HT-29 (cell line): ENCODE measurements around the gene MYO3A. TPM values are rescaled to one million over a fixed set of nuclear protein-coding genes. Genes with fewer than 3 reads are reported as not detected.

Source experiments
- DNase-seq: peaks from one replicate; pipeline ENCODE4 v3.0.0-alpha.2; 2015; ENCODE audit warnings: low spot score
- total RNA-seq: library from RNA; depleted of rRNA; stranded (reverse); fragments of >200 nt; shearing (Covaris generic); gene quantifications from 2 replicates; pipeline ENCODE4 v1.2.3, GENCODE V29; 2014

MYO3A gene
- total RNA-seq, 1 experiment from 2014 or later = not detected

DNA sequence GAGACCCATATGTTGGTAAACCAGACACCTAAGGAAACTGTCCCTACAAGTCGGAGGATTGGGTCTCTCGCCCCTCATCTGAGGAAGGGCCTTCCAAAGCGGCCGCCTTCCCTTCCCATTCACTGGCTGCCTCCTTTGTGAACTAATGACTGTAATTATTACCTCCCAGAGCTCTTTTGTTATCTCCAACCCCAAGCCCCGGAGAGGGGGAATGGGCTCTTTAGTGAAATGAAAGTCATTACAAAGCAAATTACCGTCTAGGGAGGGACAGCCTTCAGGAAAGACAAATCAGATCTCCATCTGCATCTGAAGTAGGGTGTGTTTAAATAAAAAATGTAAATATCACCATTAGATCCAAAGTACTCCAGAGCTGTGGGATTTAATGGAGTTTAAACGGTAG is 280.0 kb downstream of the MYO3A start:
- no peak for DNase-seq

DNA sequence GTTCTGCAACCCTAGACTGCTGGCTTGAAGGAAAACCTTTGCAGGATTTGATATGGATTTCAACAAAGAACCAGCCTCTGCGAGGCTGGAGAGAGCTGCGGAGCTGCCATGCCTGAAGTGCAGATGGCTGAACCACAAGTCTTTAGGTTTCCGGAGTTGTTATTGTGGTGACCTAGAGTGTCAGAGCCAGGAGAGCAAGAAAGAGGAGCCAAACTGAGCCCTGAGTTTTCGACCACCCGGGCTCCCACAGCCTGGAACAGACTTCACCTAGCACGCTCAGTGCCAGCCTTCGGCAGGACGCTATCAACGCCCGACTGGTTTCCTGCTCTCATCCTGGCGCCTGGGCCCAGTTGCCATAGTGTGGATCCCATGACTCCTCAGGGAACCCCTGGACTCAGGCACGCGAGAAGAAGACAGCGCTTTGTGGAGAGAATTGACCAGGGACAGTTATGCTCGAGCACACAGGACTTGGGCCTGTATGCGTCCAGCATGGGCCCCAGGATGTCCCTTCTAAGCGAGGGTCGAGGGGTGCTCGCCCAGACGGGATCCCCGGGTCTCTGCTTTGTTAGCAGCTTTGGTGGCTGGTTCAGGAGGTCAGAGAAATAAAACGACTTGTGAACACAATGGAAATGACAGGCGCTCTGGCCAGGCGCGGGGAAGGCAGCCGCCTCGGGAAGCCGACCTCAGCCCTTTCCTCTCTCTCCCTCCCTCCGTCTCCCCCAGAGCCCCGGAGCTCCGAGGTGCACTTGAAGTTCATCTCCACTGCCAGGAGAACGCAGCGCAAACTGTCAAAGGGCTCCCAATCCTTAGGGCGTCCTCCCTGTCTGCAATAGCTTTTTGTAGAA is 280.7 kb downstream of the MYO3A start:
- DNase-seq = no peak

DNA sequence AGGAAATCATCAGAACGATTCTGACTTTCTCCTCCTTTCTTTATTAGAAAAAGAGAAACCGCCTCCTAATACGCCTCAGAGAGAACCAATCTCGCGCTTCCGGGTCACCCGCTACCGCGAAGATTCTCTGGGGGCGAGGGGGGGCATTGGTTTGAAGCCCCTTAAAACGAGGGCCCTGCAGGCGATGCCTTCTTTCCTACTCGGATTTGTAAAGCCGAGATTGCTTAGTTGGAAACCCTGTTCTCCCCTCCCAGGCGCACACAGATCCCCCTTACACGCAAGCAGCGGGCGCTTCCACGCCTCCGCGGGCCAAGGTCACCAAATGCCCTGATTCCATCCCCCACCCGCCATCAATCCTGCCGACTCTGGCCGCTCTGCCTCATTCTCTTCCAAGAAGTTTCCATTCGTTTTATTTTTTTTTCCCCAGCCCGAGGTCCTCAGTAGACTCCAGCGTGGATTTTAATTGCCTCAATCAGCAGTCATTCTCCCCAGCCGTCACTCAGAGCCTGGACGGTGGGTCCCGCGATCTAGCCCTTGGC is 281.4 kb downstream of the MYO3A start:
- no peak for DNase-seq

DNA sequence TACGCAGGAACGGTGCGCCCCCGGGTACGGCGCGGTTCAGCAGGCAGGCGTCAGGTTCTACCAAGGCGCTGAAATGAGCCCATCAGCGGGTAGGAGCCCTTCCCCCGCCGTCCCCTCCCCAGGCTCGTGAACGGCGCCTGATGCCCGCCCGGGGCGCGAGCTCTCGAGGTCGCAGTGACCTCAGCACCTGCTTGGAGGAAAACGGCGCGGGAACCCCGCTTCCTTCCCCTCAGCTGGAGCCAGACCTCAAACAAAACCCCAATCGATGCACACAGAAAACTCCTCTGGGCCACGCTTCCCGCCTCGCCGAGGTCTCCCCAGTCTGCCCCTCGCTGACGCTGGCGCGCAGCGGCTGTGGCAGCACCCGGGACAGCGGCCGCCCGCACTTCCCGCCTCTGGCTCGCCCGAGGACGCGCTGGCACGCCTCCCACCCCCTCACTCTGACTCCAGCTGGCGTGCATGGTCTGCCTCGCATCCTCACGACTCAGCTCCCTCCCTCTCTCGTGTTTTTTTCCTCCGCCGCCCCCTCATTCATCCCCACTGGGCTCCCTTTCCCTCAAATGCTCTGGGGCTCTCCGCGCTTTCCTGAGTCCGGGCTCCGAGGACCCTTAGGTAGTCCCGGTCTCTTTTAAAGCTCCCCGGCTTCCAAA is 282.0 kb downstream of the MYO3A start:
- no peak for DNase-seq

DNA sequence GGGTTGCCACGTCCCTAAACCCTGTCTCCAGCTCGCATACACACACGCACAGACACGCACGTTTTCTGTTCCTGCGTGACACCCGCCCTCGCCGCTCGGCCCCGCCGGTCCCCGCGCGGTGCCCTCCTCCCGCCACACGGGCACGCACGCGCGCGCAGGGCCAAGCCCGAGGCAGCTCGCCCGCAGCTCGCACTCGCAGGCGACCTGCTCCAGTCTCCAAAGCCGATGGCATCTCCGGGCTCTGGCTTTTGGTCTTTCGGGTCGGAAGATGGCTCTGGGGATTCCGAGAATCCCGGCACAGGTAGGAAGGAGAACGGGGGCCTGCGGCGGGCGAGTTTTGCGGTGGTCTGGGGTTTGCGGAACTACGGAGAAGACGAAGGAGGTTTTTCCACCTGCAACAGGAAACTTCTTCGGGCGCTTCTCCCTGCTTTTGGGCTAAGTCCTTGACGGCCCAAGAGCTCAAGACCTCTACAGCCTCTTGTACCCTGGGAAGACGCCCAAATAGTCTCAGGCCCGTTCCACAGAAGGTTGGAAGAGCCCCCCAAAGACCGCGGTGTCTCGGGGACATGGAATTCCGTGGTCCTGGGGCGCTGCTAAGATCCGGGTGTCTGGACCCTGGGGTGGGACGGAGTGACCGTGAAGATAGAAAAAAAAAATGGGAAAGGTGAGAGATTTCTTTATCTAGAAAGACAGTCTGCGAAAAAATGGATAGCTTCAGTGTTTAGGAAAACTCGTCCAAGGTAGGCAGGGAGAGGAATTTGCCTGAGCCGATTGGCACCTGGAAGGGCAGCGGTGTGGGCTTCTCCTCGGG is 282.8 kb downstream of the MYO3A start, which contains the start of gene GAD2:
Gene GAD2 (plus strand): TSS at position 190 of the 811 bp plus-strand sequence. CDS start 36 bp downstream, at position 226.
- DNase-seq = no peak

DNA sequence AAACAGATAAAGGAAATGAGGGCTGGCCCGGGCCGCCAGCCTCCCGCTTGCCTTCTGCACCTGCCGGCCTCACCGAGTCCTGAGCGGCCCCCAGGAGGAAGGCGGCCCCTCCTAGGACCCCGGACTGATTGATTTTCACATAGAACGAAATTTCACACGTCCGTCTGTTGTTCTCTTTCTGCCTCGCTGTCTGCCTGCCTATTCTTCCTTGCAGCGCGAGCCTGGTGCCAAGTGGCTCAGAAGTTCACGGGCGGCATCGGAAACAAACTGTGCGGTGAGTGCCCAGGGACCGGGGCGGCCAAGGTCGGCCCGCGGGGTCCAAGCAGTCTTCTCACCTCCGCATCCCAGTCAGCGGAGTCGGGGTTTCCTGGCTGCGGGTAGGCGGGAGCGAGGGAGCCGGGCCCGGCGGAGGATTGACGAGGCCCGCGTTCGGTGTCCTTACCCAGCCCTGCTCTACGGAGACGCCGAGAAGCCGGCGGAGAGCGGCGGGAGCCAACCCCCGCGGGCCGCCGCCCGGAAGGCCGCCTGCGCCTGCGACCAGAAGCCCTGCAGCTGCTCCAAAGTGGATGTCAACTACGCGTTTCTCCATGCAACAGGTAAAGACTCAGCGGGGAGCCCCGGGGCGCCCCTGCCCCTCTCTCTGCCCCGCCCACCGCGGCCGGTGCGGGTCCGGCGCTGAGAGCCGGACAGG is 283.5 kb downstream of the MYO3A start:
- DNase-seq = no peak

DNA sequence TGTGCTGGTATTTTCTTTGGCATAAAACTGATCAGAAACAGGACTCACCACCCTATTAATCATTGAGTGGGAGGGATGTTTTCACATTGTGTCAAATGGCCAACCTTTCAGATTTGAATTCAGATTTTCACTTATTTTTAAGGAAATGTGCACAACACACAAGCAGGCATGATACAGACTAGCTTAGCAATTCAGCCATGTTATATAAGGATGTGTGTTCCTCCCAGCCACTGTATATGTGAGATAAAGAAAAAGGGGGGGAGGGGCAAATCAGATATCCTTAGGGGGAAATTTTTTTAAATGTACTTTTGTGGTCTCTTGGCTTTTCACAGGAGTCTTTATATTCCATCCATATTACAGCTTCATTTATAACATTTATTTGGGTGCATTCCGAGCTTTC is 285.6 kb downstream of the MYO3A start:
- no peak for DNase-seq

DNA sequence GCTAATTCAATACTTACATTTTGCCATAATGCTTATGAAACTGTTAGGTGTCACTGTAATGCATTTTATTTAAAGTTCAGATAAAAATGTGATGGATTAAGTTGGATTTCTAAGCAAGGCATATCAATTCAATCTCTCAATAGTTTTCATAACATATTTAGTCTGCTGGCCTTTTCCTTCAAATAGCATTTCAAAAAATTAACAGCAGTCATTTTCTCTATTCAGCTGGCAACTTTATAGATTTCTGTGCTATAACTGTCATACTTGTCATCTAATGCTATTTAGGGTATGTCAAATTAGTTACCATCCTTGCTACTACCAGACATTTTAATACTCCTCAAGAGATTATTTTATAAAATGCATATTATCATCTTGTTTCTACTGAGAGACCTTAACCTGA is 286.9 kb downstream of the MYO3A start:
- no peak for DNase-seq

DNA sequence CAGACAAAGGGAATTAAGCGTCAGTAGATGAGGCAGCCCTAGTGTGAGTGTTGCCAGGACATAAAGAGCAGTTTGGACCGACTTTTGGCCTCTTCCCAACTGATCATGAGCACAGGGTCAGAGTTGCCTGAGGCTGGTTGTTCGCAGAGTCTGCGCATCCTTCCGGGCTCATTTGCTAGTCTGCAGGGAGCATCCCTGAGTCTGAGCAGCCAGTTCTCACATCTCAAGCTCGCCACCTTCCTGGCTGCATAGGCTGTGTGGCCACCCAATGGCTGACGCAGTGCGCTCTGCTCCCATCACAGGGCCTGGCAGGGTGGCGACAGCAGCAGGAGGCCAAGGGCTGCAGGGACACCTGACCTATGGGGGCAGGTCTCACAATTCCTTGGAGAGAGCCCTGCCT is 287.5 kb downstream of the MYO3A start:
- no peak for DNase-seq

DNA sequence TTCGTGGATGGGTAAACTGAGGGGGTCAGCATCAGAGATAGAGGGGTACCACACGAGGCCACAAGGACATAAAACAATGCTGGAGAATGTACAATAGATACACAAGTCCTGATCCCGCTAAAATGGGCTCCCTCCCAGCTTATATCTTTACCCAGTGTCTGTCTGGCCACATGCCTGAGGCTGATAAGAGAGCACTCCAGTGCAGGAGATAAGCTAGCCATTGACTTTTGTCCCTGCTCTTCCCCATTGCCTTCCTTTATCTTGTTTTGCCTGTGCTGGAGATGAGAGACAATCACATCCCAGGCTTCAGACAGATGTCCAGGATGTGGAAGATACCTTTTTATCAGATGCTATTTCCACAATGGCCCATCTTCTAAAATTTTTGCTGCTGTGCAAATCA is 288.5 kb downstream of the MYO3A start:
- no peak for DNase-seq

DNA sequence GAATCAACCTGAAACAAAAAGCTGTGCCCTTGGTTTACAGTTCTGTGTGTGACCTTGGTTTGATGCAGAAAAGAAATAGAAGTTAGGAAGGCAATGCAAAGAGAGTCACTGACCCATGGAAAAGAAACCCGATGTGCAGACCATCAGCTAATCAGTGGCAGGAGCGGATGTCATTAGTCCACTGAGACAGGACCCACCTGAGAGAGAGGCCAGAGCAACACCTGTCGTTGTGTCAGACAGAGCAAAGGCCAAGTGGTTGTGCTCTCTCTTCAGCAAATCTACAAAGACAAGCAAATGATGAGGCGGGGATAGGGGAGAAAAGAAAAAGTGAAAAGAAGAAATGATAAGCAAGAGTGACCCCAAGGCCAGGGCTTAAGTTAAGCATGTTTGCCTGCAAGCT is 291.3 kb downstream of the MYO3A start:
- no peak for DNase-seq

DNA sequence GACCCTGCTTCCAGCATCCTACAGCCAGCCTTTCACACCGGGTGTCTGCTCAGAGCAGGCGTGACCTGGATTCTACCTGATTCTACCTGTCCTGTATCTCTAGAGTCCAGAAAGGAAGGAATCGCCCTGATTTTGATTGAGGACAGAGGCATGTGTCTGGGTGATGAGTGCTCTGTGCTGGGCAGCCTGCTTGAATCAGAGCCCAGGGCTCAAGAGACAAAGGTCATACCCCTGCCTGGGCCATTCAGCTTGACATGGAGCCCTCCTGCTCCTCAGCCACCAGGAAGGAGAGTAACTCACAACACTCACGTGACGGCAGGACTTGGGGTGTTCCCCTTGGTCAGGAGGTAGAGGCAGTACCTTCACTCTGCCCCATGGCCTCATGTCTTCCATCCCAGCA is 293.8 kb downstream of the MYO3A start:
- no peak for DNase-seq

DNA sequence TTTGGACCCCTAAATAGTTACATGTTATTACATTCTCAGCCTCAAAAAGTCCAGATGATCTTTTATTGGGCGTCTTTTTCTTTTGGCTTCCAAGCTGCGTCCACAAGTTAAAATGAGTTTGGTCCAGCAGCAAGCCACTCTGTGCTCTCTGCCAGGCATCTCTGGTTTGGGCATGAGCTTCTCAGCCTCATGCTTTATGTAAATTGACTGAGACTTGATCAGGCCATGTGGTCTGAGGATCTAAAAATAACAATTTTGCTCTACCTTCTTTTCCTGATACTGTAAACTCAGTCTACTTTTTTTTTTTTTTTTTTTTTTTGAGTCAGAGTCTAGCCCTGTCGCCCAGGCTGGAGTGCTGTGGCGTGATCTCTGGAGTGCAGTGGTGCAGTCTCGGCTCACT is 298.1 kb downstream of the MYO3A start:
- DNase-seq = no peak

DNA sequence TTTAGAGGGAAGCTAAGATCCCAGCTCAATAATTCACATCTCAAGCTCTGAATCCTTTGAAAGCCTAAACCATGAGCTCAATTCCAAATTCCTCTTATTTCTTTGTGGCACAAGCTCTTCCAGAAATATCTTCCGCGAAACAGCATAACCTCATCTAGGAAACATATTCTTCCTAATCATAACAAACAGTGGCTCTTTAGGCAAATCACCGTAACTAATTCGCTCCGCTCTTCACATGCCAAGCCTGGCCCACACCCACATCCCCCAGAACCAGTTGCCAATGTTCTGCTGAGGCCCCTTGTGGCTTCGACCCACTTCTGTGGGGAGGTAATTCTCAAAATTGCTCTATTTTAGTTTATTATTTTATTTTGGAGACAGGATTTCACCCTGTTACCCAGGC is 301.7 kb downstream of the MYO3A start:
- DNase-seq = no peak

DNA sequence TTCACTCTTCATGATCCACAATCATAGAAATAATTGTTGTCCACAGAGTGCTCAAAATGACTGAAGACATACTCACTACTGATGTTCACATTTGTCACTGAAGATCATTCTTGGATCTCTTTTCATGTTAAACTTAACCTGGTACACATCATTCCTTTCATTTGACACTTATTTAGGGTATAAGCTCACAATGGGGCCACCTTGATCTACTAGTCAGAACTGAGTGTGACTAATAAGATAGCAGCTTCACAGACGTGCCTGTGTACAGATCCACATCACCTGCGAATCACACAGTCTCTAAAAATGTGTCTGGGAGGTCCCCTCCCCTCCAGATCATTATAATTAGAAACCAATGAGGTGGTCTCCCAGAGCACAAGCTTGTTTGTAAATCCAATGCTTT is 304.3 kb downstream of the MYO3A start:
- no peak for DNase-seq

DNA sequence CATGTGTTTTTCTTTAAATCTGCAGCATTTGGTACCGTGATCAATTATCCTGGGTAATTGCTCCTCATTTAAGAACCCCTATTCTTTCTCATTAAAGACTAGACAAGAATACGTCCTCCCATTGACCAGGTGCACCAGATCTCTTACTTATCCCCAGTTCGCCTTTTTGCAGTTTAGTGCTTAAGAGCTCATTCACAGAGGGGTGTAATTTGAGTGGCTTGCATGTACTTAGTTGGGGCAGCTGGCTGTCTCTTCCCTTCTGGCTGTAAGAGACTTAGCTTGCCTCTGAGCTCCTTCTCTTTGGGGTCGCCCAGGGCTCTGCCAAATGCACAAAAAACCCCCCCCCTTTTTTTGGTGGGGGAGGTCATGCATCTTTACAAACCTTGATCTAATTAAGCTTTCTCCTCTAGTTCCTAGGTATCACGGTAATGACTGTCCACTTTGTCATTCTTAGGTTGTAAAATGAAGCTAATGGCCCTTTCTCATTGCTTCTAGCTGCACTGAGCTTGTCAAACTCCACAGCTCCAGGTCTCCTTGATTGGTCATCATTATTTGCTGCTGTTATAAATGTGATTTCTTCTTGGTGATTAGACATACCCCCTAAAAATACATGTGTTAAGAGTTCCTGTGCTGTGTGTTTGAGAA is 308.8 kb downstream of the MYO3A start:
- no peak for DNase-seq

DNA sequence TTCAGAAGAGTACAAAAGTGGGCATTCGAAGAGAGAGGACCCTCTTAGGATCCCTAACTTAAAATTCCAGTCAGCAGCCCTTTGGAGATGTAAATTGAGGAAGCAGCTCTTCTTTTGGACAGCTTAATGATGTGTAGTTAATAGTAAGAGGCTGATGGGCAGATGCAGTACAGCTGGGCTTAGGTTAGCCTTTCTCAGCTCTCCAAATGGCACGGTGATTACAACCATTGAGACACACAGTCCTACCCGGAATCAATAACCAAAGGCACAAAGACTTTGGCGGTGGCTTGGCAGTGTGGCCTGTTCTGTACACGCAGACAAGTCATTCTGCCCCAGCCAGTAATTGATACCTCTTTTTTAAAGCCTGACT is 309.3 kb downstream of the MYO3A start:
- no peak for DNase-seq

DNA sequence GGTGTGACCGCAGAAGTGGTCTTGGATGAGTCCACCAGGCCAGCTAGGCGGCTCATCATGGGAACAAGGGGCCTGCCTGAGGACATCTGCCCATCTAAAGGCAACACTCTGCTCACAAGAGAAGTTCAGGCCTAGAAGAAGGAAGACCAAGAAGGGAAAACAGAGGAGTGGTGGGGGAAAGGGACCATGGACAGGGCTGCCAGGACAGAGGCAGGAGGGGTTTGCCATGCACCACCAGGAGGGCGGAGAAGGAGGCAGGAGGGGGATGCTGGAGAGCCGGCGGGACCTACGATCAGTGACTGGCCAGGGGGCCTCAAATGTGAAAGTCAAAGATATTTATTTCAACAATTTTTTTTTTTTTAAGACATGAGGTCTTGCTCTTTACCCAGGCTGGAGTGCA is 315.7 kb downstream of the MYO3A start:
- DNase-seq = no peak

DNA sequence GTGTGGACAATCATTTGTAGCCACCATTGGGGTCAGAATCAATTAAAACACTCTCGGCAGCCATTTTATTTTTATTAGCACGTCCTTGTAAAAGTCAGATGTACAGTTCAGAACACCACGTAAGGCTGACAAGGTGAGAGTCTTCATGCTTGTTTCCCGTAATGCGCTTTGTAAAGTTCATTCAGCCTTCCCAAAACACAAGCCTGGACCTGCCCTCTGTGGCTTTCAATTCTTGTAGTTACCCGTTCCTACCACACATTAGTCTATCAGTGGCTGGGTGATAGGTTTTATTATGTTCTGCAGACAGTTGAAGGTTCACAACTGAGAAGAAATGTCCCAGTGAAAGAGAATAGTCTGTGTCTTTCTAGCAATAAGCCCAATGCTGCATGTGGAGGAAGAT is 317.9 kb downstream of the MYO3A start:
- no peak for DNase-seq

DNA sequence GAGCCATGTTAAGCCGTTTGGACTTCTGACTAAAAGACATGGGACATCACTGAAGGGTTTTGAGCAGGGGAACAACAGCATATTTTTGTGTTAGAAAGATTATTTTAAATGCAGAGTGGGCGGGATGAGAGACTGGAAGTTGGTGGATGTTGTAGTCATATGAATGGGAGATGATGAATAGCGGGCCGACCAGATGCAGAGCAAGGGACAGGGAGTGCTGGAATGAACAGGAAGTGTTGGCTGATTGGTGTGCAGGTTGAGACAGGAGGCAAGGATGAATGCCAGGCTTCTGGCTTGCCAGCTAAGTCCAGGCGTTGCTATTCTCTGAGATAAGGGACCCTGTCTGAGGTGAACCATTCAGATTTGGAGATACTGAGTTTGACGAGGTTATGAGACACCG is 320.6 kb downstream of the MYO3A start:
- no peak for DNase-seq

DNA sequence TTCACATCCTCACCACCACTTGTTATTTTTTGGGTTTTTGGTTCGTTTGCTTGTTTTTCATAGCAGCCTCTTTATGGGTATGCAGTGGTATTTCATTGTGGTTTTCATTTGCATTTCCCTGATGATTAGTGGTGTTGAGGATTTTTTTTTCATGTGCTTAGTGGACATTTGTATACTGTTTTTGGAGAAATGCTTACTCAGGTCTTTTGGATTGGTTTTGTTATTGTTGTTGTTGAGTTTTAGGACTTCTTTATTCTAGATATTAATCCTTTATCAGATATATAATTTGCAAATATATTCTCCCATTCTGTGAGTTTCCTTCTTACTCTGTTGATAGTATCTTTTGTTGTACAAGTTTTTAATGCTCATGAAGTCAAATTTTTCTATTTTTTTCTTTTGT is 325.3 kb downstream of the MYO3A start:
- no peak for DNase-seq
